IMR-90 (cell line): Measurements from ENCODE around the gene XIAP. TPM values are rescaled to one million over a fixed set of nuclear protein-coding genes. Genes with fewer than 3 reads are reported as not detected.

Experiments used
- ATAC-seq: fragments of 200-7000 bp; cut with Tn5 transposase; 2 replicates; pipeline ENCODE4 v1.9.1; 2020; ENCODE audit warnings: low read depth, mild to moderate bottlenecking, moderate library complexity
- BruUV-seq: library from RNA; stranded (reverse); fragments of 400-500 nt; replicated peaks from 2 replicates; lab custom pipeline; 2021; lab: Mats Ljungman, UMichigan
- CTCF ChIA-PET: fragments of 300-600 bp; formaldehyde crosslinking; extraction: SDS; loops from one replicate; lab custom pipeline; 2021; ENCODE audit warnings: antibody characterized with exemption; lab: Yijun Ruan, JAX
- POLR2A ChIA-PET: fragments of 300-600 bp; sonication (Branson Sonifier 250); formaldehyde crosslinking; loops from one replicate; lab custom pipeline; 2022; ENCODE audit warnings: antibody characterized with exemption; ENCODE audit not compliant: unreplicated experiment; lab: Charles Lee
- DNase-seq: peaks from one replicate; pipeline ENCODE4 v3.0.0; 2013
- H2AFZ ChIP-seq: replicated peaks from 2 replicates; pipeline ENCODE3; 2013; ENCODE audit warnings: low read length, mild to moderate bottlenecking; ENCODE audit not compliant: poor library complexity
- H2AK5ac ChIP-seq: 2 replicates; pipeline ENCODE4 v1.6.1; 2013; ENCODE audit warnings: low read depth, low read length, inconsistent platforms
- H2AK9ac ChIP-seq: replicated peaks from 2 replicates; pipeline ENCODE3; 2013; ENCODE audit warnings: mild to moderate bottlenecking, low read depth, low read length, moderate library complexity; ENCODE audit not compliant: poor library complexity
- H2BK120ac ChIP-seq: 2 replicates; pipeline ENCODE4 v1.6.1; 2013; ENCODE audit warnings: low read depth, low read length, inconsistent platforms
- H2BK15ac ChIP-seq: 3 replicates; pipeline ENCODE4 v1.6.1; 2013; ENCODE audit warnings: low read depth, low read length, inconsistent platforms
- H2BK20ac ChIP-seq: 2 replicates; pipeline ENCODE4 v1.6.1; 2013; ENCODE audit warnings: low read depth, mild to moderate bottlenecking, inconsistent platforms, low read length, moderate library complexity
- H2BK5ac ChIP-seq: 2 replicates; pipeline ENCODE4 v1.6.1; 2013; ENCODE audit warnings: mild to moderate bottlenecking, low read depth, low read length, inconsistent platforms; ENCODE audit not compliant: poor library complexity, severe bottlenecking
- H3K14ac ChIP-seq: replicated peaks from 2 replicates; pipeline ENCODE4 v1.6.1; 2013; ENCODE audit warnings: low read depth, low read length, inconsistent platforms
- H3K18ac ChIP-seq: 2 replicates; pipeline ENCODE4 v1.6.1; 2013; ENCODE audit warnings: low read depth, low read length, control low read depth
- H3K23ac ChIP-seq: 2 replicates; pipeline ENCODE4 v1.6.1; 2013; ENCODE audit warnings: low read depth, low read length, inconsistent platforms
- H3K27ac ChIP-seq: 2 replicates; pipeline ENCODE4 v1.5.1; 2013; ENCODE audit warnings: mild to moderate bottlenecking, control low read depth, low read length; ENCODE audit not compliant: insufficient read depth
- H3K27me3 ChIP-seq: 2 replicates; pipeline ENCODE4 v1.6.1; 2013; ENCODE audit warnings: low read length; ENCODE audit not compliant: control insufficient read depth, insufficient read depth
- H3K36me3 ChIP-seq: 2 replicates; pipeline ENCODE4 v1.6.1; 2013; ENCODE audit warnings: low read length, mixed read lengths; ENCODE audit not compliant: control insufficient read depth, insufficient read depth
- H3K4ac ChIP-seq: 2 replicates; pipeline ENCODE4 v1.6.1; 2013; ENCODE audit warnings: low read depth, low read length, inconsistent platforms
- H3K4me1 ChIP-seq: 2 replicates; pipeline ENCODE4 v1.6.1; 2013; ENCODE audit warnings: low read length, mixed read lengths; ENCODE audit not compliant: control insufficient read depth, insufficient read depth
- H3K4me2 ChIP-seq: 2 replicates; pipeline ENCODE4 v1.6.1; 2013; ENCODE audit warnings: low read depth, mild to moderate bottlenecking, control low read depth, low read length, moderate library complexity
- H3K4me3 ChIP-seq: 2 replicates; pipeline ENCODE4 v1.5.1; 2013; ENCODE audit warnings: low read depth, mild to moderate bottlenecking, control low read depth, low read length, moderate library complexity; ENCODE audit not compliant: insufficient read depth
- H3K56ac ChIP-seq: 2 replicates; pipeline ENCODE4 v1.6.1; 2013; ENCODE audit warnings: low read length, inconsistent platforms; ENCODE audit not compliant: insufficient read depth; ENCODE audit errors: extremely low read depth
- H3K79me1 ChIP-seq, 2 experiments: 2 replicates each; pipeline ENCODE4 v1.6.1; 2013; ENCODE audit warnings: low read length in 2 of 2, inconsistent platforms in 1 of 2, low read depth in 1 of 2
- H3K9ac ChIP-seq: 2 replicates; pipeline ENCODE4 v1.6.1; 2013; ENCODE audit warnings: low read depth, low read length, control low read depth
- H3K9me1 ChIP-seq: 2 replicates; pipeline ENCODE4 v1.6.1; 2013; ENCODE audit warnings: low read length, inconsistent platforms; ENCODE audit not compliant: insufficient read depth
- H3K9me3 ChIP-seq: 2 replicates; pipeline ENCODE4 v1.6.1; 2013; ENCODE audit warnings: low read length; ENCODE audit not compliant: control insufficient read depth, insufficient read depth
- H4K20me1 ChIP-seq: 2 replicates; pipeline ENCODE4 v1.6.1; 2013; ENCODE audit warnings: low read length, inconsistent platforms; ENCODE audit not compliant: insufficient read depth
- H4K5ac ChIP-seq: 2 replicates; pipeline ENCODE4 v1.6.1; 2013; ENCODE audit warnings: mild to moderate bottlenecking, low read depth, low read length, control low read depth
- H4K8ac ChIP-seq, 2 experiments: 2 replicates each; pipeline ENCODE4 v1.6.1; 2013; ENCODE audit warnings: low read depth in 2 of 2, low read length in 2 of 2, control low read depth in 1 of 2, inconsistent platforms in 1 of 2
- H4K91ac ChIP-seq: 2 replicates; pipeline ENCODE4 v1.6.1; 2013; ENCODE audit warnings: low read depth, low read length, inconsistent platforms; ENCODE audit not compliant: insufficient read depth
- BHLHE40 ChIP-seq: fragments of 150-350 bp; IDR thresholded peaks from 2 replicates; pipeline ENCODE4 v1.6.1; 2016; ENCODE audit warnings: mild to moderate bottlenecking, low read depth, low read length
- CTCF ChIP-seq: conservative IDR thresholded peaks from 2 replicates; pipeline ENCODE4 v1.5.1; 2012; ENCODE audit warnings: mild to moderate bottlenecking, low read depth, low read length, improper control_type of control experiment
- POLR2A ChIP-seq: IDR thresholded peaks from 2 replicates; pipeline ENCODE4 v1.6.1; 2012; ENCODE audit warnings: mild to moderate bottlenecking, low read depth, low read length
- RCOR1 ChIP-seq: IDR thresholded peaks from 2 replicates; pipeline ENCODE4 v1.6.1; 2012; ENCODE audit warnings: mild to moderate bottlenecking, low read length, improper control_type of control experiment; ENCODE audit not compliant: insufficient replicate concordance
- SMC3 ChIP-seq: fragments of 150-350 bp; IDR thresholded peaks from 2 replicates; pipeline ENCODE4 v1.6.1; 2016; ENCODE audit warnings: low read depth, mild to moderate bottlenecking, antibody characterized with exemption, low read length, moderate library complexity
- USF2 ChIP-seq: fragments of 150-350 bp; IDR thresholded peaks from 2 replicates; pipeline ENCODE4 v1.6.1; 2017; ENCODE audit warnings: mild to moderate bottlenecking, antibody characterized with exemption, low read length, low read depth
- WGBS, 2 experiments: methylation state at CpG; one replicate each; pipeline versions ENCODE4 v1.1.5 to v1.1.7; 2013; ENCODE audit warnings: missing lambda C conversion rate in 2 of 2; ENCODE audit not compliant: insufficient read length in 1 of 2; ENCODE audit errors: extremely low coverage in 2 of 2; 5-methylcytosine and 5-hydroxymethylcytosine counted together
- dilution Hi-C: fragments of 300-500 bp; cut with HindIII; formaldehyde crosslinking; loops from one replicate; pipeline ENCODE4 v1.14.3; 2018; ENCODE audit warnings: low sequenced_read_pairs; ENCODE audit not compliant: unreplicated experiment
- in situ Hi-C: fragments of 300-500 bp; cut with MboI; formaldehyde crosslinking; loops from 3 replicates; pipeline ENCODE4 v1.14.3; 2019; ENCODE audit warnings: low sequenced_read_pairs, inconsistent platforms, mixed read lengths
- intact Hi-C: fragments of 100-400 bp; cut with micrococcal nuclease; formaldehyde crosslinking; loops from 2 replicates; pipeline ENCODE4 v1.10.0; 2022
- polyA plus RNA-seq, 3 experiments: library from polyadenylated mRNA; depleted of rRNA; stranded (reverse); fragments of >200 nt; gene quantifications; 2 replicates each; pipeline ENCODE4 v1.2.3, GENCODE V29; 2012; ENCODE audit warnings: low replicate concordance in 1 of 3
- total RNA-seq: library from RNA; depleted of rRNA; stranded (reverse); fragments of >200 nt; gene quantifications from 2 replicates; pipeline ENCODE4 v1.2.3, GENCODE V29; 2012

Gene XIAP
- total and polyA plus RNA-seq, 2 of the 4 experiments (the other 2 are of a cell fraction) = 8.1 to 17.4 TPM

GRCh38 chrX:123869488-123869887 is 9.6 kb downstream of the XIAP start:
- H3K4me3 ChIP-seq = no peak overlapping the region
- intact Hi-C loops = no loop called here
- no peaks in the 10 kb centered on the region; the same call in 1 of the 2 replicates for H3K9me1 ChIP-seq
- no TSS peak for BruUV-seq
- no peak overlapping the region for H2AK9ac ChIP-seq
- CTCF ChIA-PET = interaction anchor here (0.5 kb wide), 1 partner anchor 166 kb away, joined by 4 read pairs; no protein-coding TSS in a partner anchor
- no peak overlapping the region for H4K5ac ChIP-seq
- no peak overlapping the region for H3K4ac ChIP-seq
- no peak overlapping the region for H3K23ac ChIP-seq
- in situ Hi-C loops = no loop called here
- no peak overlapping the region for H3K9ac ChIP-seq
- TF ChIP-seq RCOR1 (no peak), POLR2A (no peak), CTCF (no peak), USF2 (no peak), BHLHE40 (no peak), SMC3 (no peak)
- H3K4me2 ChIP-seq = no peak overlapping the region
- no peak overlapping the region for H3K14ac ChIP-seq
- H2BK5ac ChIP-seq = no peak overlapping the region
- H3K79me1 ChIP-seq = peaks cover 0 to 8% of the 10 kb centered on the region in 2 experiments; a peak in 1 of 4 replicates
- peaks cover 24% of the 10 kb centered on the region for H4K20me1 ChIP-seq
- peak; percentile 57 for DNase-seq
- POLR2A ChIA-PET = no interaction called here
- dilution Hi-C loops = no loop called here
- no peaks in the 10 kb centered on the region for H3K9me3 ChIP-seq
- H3K4me1 ChIP-seq = no peaks in the 10 kb centered on the region
- H4K91ac ChIP-seq = no peak overlapping the region
- H2BK15ac ChIP-seq = no peak overlapping the region
- H2AK5ac ChIP-seq = no peak overlapping the region
- no peak overlapping the region for H2AFZ ChIP-seq
- no peak overlapping the region for H4K8ac ChIP-seq
- H3K18ac ChIP-seq = no peak overlapping the region
- H3K27me3 ChIP-seq = no peaks in the 10 kb centered on the region
- H2BK120ac ChIP-seq = no peak overlapping the region
- H3K27ac ChIP-seq = no peak overlapping the region
- H2BK20ac ChIP-seq = no peak overlapping the region
- ATAC-seq = peak; percentile 59
- no CpG with 5 or more reads among the region's 1 CpG for WGBS, 2 experiments
- H3K36me3 ChIP-seq = no peaks in the 10 kb centered on the region; the same call in 1 of the 2 replicates
- no peak overlapping the region for H3K56ac ChIP-seq
